Dermis microvascular lymphatic vessel endothelial cell (primary cell): ENCODE data around the gene GLG1. TPM values are rescaled to one million over a fixed set of nuclear protein-coding genes. Genes with fewer than 3 reads are reported as not detected.
A peak's percentile ranks its signal among the peaks of the same experiment; 100 is the strongest.
"Not testable (repeated sequence)": the region's sequence is repeated elsewhere in the genome, so short reads cannot be mapped to it uniquely, and the experiment has no call there.

Source experiments
- DNase-seq, 2 donors: peaks; one replicate each; pipeline versions ENCODE4 v3.0.0 to v3.0.0-alpha.2; 2010; ENCODE audit warnings: low read depth in 2 of 2
- total RNA-seq: library from RNA; depleted of rRNA; stranded (reverse); fragments of >200 nt; gene quantifications from 2 replicates; pipeline ENCODE4 v1.2.1, GENCODE V29; 2014

Gene GLG1
- total RNA-seq, 1 donor from 2014 or later = 66.8 TPM

- no peak for DNase-seq
These were observed 31.6 kb downstream of the GLG1 start for GRCh38 chr16:74575175-74575806.

DNA sequence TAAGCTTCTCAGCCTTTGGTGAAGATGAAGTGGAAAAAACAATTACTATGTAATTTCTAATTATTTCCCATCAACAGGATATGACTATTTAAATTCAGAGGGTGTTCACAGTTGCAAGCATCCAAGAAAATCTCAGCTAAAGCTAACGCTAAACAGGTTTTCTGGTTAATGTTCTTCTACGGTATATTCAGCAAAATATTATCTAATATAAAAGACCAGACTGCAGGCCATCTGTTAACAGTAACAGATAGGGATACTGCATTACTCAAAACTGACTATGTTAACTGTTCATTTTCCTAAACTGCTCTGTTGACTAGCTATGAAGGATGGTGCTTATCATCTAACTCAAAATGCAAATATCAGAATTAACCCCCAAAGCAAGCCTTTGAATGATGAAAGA, 32.8 kb downstream of the GLG1 start:
- no peak for DNase-seq

GRCh38 chr16:74573622-74574021, 33.3 kb downstream of the GLG1 start:
- no peak for DNase-seq

GRCh38 chr16:74570412-74571301, 36.3 kb downstream of the GLG1 start:
- no peak for DNase-seq

DNA sequence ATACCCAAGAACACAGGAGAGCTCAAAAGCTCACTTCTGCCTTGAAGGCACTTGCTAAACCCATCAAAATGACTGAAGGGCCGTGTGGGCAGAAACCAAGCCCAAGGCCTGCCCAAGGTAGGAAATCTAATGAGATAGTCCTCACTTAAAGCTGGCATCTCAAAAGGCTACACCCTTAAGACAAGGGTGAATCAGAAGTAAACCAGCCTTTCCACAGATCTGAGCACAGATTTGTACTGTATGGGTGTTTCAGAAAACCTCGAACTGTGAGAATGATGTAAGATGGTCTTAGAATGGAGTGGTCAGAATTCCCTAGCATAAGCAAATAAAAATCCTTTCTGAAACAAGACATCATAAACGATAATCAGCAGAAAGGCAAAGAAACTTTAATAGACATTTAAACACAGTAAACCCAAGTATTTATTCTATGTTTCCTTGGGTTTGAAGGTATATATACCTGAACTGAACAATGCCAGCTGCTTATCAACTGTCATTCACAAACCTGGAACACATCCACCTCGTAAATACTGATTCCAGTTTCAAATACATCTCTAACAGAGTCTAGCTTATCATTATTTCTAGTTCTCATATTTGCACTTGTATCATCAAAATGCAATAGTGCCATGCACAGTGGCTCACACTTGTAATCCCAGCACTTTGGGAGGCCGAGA, 37.8 kb downstream of the GLG1 start:
- no peak for DNase-seq

- DNase-seq = no peak
These were observed 39.0 kb downstream of the GLG1 start for GRCh38 chr16:74567901-74568300.

GRCh38 chr16:74565378-74565777, 41.5 kb downstream of the GLG1 start:
- no peak for DNase-seq

DNA sequence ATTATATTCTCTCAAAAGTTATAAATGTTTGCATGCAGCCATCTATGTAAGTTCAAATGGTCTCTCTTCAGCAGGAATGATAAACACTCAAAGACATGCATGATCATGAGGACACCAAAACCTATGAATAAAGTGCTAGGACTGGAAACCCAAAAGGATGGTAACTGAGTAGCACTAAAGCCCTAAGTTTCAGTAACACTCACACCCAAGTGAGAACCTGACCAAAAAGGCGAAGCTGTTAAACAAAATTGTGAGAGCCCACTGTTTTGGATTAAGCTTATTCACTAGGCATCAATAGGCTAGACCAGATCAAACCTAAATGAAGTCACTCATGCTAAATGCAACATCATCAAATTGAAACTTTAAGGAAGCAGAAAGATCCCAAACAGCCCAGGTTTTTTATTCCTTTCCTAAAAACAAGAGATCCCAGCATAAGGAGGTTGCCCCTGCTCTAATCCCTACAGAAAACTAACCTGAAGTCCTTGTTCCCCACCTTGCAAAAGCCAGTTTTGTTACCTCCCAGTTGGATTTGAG, 42.4 kb downstream of the GLG1 start:
- no peak for DNase-seq

DNA sequence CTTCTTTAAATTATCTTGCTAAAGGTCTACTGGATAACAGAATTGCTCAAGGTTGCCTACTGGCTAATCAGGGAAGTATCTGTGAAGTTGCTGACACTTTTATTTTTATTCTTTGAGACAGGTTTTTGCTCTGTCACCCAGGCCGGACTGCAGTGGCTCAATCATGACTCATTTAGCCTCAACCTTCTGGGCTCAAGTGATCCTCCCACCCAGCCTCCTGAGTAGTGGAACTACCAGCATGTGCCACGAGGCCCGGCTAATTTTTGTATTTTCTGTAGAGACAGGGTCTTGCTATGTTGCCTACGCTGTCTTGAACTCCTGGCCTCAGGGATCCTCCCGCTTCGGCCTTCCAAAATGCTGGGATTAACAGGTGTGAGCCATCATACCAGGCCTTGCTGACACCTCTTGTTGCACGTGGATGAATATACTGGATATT, 43.1 kb downstream of the GLG1 start:
- DNase-seq = peak in 1 of 2 donors; percentile 19

GRCh38 chr16:74562117-74562516, 44.8 kb downstream of the GLG1 start:
- DNase-seq = no peak

- DNase-seq = peak; percentile 20 to 66
These were observed 45.3 kb downstream of the GLG1 start for GRCh38 chr16:74561626-74562025.

DNA sequence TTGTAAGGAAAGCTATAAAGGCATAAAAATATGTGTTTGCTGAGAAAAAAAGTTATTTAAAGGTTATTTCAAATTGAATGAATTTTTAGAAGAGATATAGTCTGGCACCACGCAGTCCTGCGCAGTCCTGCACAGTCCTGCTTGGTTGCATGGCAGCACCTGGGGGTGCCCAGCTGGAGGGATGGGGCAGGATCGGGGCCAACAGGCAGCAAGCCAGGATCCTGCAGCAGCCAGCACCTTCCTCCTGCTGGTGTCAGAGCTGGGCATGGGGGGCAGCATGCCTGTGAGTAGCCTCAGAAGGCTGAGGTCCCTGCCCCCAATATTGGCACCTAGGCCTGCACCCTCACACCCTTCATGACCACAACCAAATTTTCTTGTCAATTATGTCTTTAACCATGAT, 46.0 kb downstream of the GLG1 start:
- no peak for DNase-seq

GRCh38 chr16:74558873-74559272, 48.0 kb downstream of the GLG1 start:
- DNase-seq = no peak

DNA sequence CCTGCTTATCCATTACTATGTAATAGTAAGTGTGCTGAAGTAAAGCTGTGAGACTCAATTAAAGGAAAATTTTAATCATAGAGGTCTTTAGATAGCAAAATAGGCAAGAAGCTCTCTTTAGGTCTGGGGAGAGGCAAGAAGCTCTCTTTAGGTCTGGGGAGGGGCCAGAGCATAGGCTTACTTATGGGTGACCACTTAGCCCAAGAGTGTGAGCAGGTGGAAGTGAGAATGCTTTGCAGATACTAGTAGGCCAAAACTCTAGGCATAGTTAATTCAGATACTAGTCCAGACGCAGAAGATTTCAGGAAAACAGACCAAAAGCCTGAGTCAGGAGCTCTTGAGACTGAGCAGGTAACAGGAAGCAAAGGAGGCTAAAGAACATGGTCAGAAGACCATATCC, 49.6 kb downstream of the GLG1 start:
- DNase-seq = no peak

DNA sequence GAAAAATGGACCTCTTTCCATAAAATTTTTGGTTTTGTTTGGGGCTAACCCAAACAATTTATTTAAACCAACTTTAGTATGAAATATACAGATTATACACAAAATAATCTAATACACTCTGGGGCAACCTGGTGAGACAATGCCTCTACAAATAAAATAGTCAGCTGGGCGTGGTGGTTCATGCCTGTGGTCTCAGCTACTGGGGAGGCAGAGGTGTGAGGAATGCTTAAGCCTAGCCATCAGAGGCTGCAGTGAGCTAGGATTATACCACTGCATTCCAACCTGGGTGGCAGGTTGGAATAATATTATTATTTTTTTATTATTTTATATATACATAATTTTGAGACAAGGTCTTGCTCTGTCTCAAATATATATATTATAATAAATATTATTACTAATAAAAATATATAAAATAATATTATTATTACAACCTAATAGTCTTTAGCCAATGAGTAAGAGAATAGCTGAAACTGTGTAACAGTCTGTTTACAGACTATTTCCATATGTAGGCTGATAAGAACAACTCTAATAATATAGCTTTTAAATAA, 50.5 kb downstream of the GLG1 start:
- DNase-seq = no peak

DNA sequence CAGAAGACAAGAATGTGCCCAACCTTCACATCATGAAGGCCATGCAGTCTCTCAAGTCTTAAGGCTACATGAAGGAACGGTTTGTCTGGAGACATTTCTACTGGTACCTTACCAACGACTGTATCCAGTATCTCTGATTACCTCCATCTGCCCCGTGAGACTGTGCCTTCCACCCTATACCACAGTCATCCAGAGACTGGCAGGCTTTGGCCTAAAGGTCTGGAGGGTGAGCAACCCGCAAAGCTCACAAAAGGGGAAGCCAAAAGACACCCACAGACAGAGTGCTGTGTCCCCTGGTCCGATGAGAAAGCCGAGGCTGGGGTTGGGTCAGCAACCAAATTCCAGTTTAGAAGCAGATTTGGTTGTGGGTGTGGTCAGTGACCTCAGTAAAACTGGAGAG, 54.6 kb downstream of the GLG1 start:
- DNase-seq = not testable (repeated sequence)

GRCh38 chr16:74550227-74551019, 56.5 kb downstream of the GLG1 start:
- DNase-seq = not testable (repeated sequence)

DNA sequence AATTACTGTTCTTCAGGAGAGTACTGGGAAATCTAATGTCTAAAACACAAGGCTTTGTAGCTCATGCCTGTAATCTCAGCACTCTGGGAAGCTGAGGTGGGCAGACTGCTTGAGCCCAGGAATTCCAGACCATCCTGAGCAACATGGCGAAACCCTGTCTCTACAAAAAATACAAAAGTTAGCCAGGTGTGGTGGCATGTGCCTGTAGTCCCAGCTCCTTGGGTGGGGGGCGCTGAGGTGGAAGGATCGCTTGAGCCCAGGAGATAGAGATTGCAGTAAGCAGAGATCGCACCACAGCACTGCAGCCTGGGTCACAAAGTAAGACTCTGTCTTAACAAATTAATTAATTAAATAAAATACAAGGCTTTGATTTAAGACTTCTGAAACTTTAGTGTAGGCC, 60.8 kb downstream of the GLG1 start:
- DNase-seq = not testable (repeated sequence)

DNA sequence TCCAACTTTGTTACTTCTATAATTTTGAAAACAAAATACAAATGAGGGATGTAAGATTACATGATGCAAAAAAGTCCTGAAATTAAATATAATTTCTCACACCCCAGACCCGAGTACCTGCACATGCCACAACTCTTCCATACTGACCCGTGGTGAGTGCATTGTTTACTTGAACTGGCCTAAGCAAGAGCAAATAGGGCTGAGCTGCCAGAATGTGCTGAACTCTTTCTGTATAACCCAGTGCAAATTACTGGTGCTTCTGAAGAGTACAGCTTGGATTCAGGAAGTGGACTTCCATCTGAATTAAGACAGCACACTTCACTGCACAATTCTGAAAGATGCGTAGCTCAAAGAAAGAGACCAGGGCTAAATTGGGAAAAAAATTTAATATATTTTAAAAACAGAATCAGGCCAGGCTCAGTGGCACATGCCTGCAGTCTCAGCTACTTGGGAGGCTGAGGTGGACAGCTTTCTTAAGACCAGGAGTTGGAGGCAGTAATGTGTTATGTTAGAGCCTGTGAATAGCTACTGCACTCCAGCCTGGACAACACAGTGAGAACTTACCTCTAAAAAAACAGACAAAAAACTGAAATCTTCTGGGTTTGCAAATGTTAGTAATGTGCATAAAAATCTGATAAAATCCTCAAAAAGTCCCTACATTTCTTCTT, 63.9 kb downstream of the GLG1 start:
- DNase-seq = not testable (repeated sequence)

GRCh38 chr16:74540663-74541062, 66.3 kb downstream of the GLG1 start:
- DNase-seq = peak; percentile 47 to 57
